ENCODE data around the gene MOB1A. TPM values are rescaled to one million over a fixed set of nuclear protein-coding genes. Genes with fewer than 3 reads are reported as not detected.
"Not testable (repeated sequence)": the region's sequence is repeated elsewhere in the genome, so short reads cannot be mapped to it uniquely, and the experiment has no call there.

Gene MOB1A
- polyA plus RNA-seq, 3 donors = 78.9 to 98.9 (median 94.1) TPM

GRCh38 chr2:74204436-74204835, 25.8 kb upstream of the MOB1A start:
- DNase-seq = no peak

DNA sequence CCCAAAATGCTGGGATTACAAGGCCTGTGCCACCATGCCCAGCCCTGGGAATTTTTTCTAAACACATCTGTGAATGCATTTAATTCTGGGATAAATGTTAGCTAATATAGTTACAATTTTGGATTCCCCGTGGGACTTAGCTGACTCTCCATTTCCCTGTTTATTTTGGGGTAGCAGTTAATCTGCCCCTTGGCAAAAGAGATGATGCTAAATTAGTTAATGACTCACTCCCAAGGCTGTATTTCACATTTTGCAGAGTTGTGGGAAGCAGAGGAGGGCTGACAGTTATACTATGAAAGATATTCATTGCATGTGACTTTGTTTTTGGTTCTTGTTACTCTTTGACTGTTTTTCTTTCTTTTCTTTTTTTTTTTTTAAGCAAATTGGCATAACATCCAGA, 22.9 kb upstream of the MOB1A start:
- DNase-seq = no peak

- DNase-seq = no peak
These were observed 22.5 kb upstream of the MOB1A start for GRCh38 chr2:74201196-74201595.

GRCh38 chr2:74199871-74200305, 21.2 kb upstream of the MOB1A start:
- no peak for DNase-seq

DNA sequence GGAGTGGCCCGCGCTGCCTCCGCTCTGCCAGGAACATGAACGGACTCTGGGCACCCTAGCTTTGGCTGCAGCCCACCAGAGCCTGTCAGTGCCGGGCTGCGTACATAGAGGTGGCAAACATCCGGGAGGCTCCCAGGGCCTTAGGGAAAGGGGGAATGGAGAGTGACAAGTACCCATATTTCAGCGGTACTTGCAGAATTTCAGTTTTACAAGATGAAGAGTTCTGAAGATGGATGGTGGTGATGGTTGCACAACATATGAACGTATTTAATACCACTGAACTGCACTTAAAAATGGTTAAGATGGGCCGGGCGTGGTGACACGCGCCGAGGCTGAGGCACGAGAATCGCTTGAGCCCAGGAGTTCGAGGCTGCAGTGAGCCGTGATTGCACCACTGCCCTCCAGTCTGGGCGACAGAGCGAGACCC, 20.6 kb upstream of the MOB1A start:
- no peak for DNase-seq

DNA sequence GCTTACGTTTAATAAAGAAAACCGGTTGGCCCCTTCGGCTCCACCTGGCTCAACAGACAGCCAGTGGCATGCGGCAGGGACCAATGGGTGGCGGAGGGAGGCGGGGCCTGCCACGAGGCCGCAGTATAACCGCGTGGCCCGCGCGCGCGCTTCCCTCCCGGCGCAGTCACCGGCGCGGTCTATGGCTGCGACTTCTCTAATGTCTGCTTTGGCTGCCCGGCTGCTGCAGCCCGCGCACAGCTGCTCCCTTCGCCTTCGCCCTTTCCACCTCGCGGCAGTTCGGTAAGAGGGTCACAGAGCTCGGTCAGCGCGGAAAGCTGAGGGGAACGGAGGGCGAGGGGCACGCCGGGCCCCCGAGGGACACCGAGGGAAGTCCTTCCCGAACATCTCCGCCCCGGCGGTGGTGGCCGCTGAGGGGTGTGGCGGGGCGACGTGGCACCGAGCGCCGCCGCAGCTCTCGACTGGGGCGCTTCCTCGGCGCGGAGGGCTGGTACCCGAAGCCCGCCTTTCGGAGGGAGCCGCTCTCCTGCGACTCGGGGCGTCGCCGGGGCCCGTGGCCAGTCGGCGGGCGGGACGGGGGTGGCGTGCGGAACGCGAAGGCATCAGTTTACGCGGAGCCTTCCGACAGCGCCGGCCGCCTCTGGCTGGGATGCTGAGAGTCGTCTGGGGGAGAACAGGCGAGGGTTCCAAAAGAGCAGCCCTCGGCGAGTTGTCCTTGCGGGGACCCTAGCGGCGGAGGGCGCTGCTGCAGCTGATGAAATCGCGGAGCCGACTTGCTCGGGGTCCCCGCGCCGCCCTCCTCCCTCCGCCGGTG, 20.0 kb upstream of the MOB1A start, which contains the start of gene MTHFD2:
TSS of gene MTHFD2 (plus strand) at position 155 of the 814 bp plus-strand sequence. CDS start at position 182, 27 bp downstream.
- peak; percentile 90 for DNase-seq

DNA sequence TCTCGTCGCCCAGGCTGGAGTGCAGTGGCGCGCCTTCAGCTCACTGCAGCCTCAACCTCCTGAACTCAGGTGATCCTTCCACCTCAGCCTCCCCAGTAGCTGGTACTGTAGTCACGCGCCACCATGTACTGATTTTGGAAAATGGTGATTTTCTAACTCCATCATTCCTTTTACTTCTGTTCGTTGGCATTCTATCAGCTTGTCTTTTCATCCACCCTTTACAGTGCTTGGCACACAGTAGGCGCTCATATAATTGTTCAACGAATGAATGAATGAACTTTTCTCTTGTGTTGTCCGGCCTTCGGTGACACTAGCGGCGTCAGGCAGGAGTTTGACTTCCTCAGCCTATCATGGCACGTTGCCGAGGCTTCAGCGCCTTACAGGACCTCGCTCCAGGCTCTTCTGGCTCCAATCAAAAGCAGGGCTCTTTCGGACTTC, 19.4 kb upstream of the MOB1A start:
- no peak for DNase-seq

DNA sequence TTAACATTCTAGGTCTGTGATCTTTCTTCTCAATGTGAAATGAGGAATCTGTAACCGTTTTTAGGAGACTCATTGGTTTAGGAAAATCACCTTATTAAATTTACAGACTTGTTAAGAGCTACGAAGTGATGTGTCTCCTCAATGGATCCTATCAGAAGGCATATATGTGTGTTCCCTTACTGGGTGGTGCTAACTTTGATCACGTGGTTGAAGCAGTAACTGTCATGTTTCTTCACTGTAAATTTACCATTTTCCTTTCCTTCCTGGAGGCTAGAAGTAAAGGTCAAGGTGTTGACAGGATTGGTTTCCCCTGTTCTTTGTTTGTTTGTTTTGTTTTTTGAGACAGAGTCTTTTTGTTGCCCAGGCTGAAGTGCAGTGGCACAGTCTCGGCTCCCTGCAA, 18.4 kb upstream of the MOB1A start:
- DNase-seq = no peak

DNA sequence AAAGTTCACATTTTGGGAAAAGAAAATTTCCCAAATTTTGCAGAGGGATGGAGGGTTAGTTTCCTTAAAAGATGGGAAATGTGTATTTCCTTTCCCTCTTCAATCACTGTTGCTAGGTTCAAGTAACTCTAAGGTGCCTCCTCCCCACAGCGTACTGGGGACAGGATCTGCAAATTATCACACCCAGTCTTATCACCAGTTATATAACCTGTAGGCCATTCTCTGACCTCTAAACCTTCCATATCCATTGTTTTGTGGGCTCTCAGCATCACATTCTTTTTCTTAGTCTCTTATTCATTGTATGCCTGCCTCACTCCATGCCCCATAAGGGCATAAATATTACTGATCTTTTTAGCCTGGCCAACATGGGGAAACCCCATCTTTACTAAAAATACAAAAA, 16.1 kb upstream of the MOB1A start:
- DNase-seq = no peak

DNA sequence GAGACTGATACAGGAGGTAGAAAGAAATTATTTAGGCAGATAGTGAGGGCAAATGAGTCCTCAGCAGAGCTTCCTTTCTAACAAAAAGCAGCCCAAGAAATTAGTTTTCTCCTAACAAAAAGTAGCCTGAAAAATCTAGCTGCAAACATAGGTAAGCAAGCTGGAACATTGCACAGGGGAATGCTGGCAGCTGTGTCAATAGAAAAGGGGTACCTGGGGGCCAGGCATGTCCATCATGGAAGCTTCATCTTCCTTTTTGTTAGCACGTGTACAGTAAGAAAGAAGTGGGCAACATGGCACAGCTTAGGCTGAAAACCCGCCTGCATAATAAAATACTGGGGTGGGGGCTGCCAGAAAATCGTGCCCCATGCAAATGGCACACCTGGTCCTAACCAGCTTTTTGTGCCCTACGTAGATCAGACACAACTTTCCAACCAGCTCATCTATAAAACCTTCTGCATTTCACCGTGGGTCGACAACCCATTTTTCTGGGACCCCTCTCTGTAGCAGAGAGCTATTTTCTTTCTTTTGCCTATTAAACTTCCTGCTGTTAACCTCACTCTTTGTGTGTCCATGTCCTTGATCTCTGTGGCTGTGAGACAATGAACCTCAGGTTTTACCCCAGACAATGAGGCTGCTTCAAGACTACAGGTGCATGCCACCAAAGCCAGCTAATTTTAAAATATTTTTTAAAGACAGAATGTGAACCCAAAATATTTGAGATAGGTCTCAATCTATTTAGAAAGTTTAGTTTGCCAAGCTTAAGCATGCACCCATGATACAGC, 13.1 kb upstream of the MOB1A start:
- no peak for DNase-seq

DNA sequence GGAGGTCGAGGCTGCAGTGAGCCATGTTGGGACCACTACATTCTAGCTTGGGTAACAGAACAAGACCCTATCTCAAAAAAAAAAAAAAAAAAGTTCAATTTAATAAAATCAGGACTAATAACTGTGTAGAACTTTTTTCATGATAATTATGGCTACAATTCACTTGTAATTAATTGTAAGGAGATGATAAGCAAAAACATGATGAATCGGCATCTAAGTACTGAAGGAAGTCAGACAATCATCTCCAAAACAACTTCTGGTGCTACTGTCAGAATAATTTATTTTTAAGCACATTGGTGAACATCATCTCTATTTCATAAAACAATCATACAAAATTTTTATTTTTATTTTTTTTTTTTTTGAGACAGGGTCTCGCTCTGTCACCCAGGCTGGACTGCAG, 10.0 kb upstream of the MOB1A start:
- DNase-seq = no peak

- DNase-seq = no peak
These were observed 9.4 kb upstream of the MOB1A start for GRCh38 chr2:74188018-74188601.

DNA sequence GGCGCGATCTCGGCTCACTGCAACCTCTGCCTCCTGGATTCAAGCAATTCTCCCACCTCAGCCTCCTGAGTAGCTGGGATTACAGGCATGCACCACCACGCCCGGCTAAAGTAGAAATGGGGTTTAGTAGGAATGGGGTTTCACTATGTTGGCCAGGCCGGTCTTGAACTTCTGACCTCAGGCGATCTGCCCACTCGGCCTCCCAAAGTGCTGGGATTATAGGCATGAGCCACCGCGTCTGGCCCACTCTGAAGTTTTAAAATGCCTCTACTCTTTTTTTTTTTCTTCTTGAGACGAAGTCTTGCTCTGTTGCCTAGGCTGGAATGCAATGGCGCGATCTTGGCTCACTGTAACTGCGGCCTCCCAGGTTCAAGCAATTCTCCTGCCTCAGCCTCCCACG, 8.0 kb upstream of the MOB1A start:
- not testable (repeated sequence) for DNase-seq

- DNase-seq = no peak
These were observed 7.4 kb upstream of the MOB1A start for GRCh38 chr2:74186038-74186437.

- no peak for DNase-seq
These were observed 5.2 kb upstream of the MOB1A start for GRCh38 chr2:74183878-74184277.

GRCh38 chr2:74181739-74182138, 3.1 kb upstream of the MOB1A start:
- no peak for DNase-seq

DNA sequence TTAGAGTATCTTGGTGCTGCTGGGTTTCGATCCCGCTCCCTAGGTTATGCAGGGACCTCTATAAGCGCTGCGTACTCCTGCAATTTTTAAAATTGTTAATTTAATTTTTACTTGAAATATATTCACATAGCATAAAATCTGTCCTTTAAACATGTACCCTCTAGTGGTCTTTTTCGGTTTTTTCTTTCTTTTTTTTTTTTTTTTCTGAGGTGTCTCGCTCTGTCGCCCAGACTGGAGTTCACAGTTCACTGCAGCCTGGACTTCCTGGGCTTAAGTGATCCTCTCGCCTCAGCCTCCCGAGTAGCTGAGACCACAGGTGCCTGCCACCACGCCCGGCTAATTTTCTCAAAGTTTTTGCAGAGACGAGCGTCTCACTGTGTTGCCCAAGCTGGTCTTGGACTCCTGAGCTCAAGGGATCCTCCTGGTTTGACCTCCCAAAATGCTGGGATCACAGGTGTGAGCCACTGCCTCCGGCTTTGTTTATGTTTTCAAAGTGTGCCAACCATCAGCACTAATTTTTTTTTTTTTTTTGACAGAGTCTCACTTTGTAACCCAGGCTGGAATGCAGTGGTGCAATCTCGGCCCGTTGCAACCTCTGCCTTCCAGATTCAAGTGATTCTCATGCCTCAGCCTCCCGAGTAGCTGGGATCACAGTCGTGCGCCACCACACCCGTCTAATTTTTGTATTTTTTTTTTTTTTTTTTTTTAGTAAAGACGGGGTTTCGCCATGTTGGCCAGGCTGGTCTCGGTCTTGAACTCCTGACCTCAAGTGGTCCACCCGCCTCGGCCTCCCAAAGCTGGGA, 585 bp upstream of the MOB1A start:
- DNase-seq = no peak

- DNase-seq = no peak
These were observed 983 bp downstream of the MOB1A start for GRCh38 chr2:74177696-74178095.

GRCh38 chr2:74174909-74175308, 3.8 kb downstream of the MOB1A start:
- DNase-seq = no peak

GRCh38 chr2:74168739-74169138, 9.9 kb downstream of the MOB1A start:
- DNase-seq = no peak

GRCh38 chr2:74164761-74165160, 13.9 kb downstream of the MOB1A start:
- DNase-seq = no peak

DNA sequence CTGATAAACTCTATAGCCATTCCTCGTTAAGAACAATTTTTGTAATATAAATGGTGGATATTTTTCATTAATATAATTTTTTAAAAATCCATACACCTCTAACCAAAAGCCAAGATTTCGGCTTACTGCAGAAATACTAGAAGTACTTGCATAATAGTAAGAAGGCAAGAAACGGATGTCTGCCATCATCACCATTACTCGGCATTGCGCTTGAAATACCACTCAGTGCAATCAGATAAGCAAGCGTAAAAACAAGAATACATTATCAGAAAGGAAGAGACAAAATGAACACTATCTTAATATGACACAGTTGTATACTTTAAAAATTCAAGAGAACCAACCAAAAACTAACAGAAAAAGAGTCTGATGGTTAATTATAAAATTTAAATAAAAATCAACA, 15.7 kb downstream of the MOB1A start:
- DNase-seq = no peak

Data from renal pelvis (tissue), 4 donors.